IPS-20b (cell line): Measurements from ENCODE around the gene OGN.

ENCODE experiments used
- H3K27ac ChIP-seq: one replicate; pipeline ENCODE4 v1.5.1; 2013; ENCODE audit warnings: low read length
- H3K27me3 ChIP-seq: 2 replicates; pipeline ENCODE4 v1.6.1; 2013; ENCODE audit warnings: mild to moderate bottlenecking, low read length, inconsistent platforms; ENCODE audit not compliant: insufficient read depth
- H3K36me3 ChIP-seq: 2 replicates; pipeline ENCODE4 v1.6.1; 2013; ENCODE audit warnings: low read depth, mild to moderate bottlenecking, inconsistent platforms, low read length, moderate library complexity; ENCODE audit not compliant: insufficient read depth
- H3K4me1 ChIP-seq: 2 replicates; pipeline ENCODE4 v1.6.1; 2013; ENCODE audit warnings: mild to moderate bottlenecking, control low read depth, inconsistent platforms, low read length, moderate library complexity; ENCODE audit not compliant: insufficient read depth
- H3K4me3 ChIP-seq: 2 replicates; pipeline ENCODE4 v1.5.1; 2013; ENCODE audit warnings: mild to moderate bottlenecking, low read length, inconsistent platforms
- H3K9ac ChIP-seq: 2 replicates; pipeline ENCODE4 v1.6.1; 2013; ENCODE audit warnings: low read depth, mild to moderate bottlenecking, inconsistent platforms, low read length, moderate library complexity
- H3K9me3 ChIP-seq: 2 replicates; pipeline ENCODE4 v1.6.1; 2013; ENCODE audit warnings: mild to moderate bottlenecking, low read depth, low read length, inconsistent platforms; ENCODE audit not compliant: insufficient read depth

Gene OGN, protein sequence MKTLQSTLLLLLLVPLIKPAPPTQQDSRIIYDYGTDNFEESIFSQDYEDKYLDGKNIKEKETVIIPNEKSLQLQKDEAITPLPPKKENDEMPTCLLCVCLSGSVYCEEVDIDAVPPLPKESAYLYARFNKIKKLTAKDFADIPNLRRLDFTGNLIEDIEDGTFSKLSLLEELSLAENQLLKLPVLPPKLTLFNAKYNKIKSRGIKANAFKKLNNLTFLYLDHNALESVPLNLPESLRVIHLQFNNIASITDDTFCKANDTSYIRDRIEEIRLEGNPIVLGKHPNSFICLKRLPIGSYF

DNA sequence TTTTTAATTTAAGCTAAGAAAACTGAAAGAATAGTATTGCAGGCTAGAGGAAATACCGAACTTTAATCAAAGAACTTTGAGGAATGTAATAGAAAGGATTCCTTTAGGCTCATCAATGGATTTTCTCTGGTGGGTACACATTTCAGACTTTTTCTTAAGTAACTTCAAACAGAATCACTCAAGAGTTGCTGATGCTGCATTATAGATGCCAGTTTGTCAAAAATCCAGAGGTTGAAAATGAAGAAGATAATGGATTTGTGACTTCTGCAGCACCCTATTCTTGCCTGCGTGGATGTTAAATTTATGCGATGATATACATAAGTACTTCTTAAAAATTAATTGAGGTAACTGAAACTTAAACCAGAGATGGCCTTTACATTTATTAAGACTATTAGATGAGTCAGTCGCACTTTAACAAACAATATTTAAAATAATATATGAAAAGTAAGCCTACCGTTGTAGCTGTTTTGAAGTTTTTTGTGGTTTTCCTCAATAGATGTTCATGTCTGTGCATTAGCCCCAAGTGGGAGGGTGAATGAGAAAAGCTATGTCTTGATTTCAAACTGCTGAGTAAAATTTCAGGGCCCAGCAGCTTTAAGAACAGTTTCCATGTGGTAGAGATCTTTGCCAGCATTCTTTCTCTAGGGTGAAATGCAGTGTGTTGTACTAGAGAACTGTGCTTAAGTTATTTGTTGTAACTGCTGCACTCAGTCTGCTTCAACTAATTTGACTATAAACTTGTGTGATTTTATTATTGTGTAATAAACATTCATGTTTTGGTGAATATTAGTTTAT is at the start of gene OGN:
Gene OGN (minus strand): TSS at position 537 of the 795 bp plus-strand sequence. CDS start 1,171 bp downstream, outside the sequence.
- H3K9me3 ChIP-seq, result no peaks in the 10 kb centered on the region
- no peaks in the 10 kb centered on the region for H3K4me1 ChIP-seq
- H3K27me3 ChIP-seq, result no peaks in the 10 kb centered on the region
- H3K36me3 ChIP-seq, result no peaks in the 10 kb centered on the region
- no peak within 1 kb of the TSS for H3K4me3 ChIP-seq
- no peak within 1 kb of the TSS for H3K9ac ChIP-seq
- H3K27ac ChIP-seq, result no peak within 1 kb of the TSS

DNA sequence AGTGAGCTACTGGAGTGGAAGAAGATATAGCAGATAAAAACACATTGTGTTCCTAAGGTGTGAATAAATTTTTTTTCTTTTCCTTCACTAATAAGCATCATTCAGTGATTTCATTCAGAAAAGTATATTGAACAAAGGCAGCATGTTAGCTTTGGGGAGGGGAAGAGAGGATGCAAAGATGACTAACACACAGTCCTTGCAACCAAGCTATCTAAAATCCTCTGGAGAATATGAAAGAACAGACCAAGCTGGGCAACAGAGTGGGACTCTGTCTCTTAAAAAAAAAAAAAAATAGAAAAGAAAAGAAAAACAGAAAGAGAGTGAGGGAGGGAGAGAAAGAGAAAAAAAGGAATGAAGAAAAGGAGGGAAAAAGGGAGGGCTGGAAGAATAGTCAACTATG is 42.2 kb upstream of the OGN start:
- no peaks in the 10 kb centered on the region for H3K27me3 ChIP-seq
- H3K4me3 ChIP-seq, result no peak overlapping the region
- no peak overlapping the region for H3K9ac ChIP-seq
- H3K27ac ChIP-seq, result no peak overlapping the region
- no peaks in the 10 kb centered on the region for H3K9me3 ChIP-seq
- H3K36me3 ChIP-seq, result no peaks in the 10 kb centered on the region
- peaks cover 4% of the 10 kb centered on the region for H3K4me1 ChIP-seq

DNA sequence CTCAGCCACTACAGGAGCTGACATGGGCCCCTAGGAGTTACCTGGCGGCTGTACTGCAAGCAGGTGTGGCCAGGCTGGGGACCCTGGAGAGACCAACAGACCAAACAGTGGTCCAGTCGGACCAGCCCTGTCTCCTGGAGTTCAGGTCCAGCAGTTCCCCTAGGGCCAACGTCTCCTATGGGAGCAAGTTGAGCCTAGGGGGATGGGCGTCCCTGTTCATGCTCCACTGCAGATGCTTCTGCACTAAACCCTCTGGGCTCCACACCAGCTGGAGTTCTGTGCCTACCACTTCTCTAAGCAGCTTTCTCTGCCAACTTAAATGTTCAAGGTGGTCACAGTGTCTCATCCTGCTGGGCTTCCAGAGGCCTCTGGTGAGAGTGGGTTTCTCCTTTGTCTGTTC is 40.5 kb upstream of the OGN start:
- no peaks in the 10 kb centered on the region for H3K36me3 ChIP-seq
- no peaks in the 10 kb centered on the region for H3K27me3 ChIP-seq
- no peak overlapping the region for H3K27ac ChIP-seq
- no peak overlapping the region for H3K4me3 ChIP-seq
- peaks cover 4% of the 10 kb centered on the region for H3K4me1 ChIP-seq
- no peaks in the 10 kb centered on the region for H3K9me3 ChIP-seq
- no peak overlapping the region for H3K9ac ChIP-seq

DNA sequence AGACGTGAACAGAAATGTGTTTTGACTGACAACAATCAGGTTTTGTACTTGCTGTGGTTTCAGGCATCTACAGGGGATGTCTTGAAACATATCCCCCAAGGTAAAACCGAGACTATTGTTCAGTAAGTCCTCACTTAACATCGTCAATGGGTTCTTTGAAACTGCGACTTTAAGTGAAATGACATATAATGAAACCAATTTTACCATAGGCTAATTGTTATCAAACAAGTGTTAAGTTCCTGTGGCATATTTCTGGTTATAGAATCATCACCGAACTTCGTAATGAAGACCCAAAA is 36.3 kb upstream of the OGN start:
- Histone ChIP-seq H3K4me3 (no peak overlapping the region), H3K27me3 (no peaks in the 10 kb centered on the region), H3K36me3 (no peaks in the 10 kb centered on the region), H3K9ac (no peak overlapping the region), H3K9me3 (no peaks in the 10 kb centered on the region), H3K4me1 (no peaks in the 10 kb centered on the region), H3K27ac (no peak overlapping the region)

DNA sequence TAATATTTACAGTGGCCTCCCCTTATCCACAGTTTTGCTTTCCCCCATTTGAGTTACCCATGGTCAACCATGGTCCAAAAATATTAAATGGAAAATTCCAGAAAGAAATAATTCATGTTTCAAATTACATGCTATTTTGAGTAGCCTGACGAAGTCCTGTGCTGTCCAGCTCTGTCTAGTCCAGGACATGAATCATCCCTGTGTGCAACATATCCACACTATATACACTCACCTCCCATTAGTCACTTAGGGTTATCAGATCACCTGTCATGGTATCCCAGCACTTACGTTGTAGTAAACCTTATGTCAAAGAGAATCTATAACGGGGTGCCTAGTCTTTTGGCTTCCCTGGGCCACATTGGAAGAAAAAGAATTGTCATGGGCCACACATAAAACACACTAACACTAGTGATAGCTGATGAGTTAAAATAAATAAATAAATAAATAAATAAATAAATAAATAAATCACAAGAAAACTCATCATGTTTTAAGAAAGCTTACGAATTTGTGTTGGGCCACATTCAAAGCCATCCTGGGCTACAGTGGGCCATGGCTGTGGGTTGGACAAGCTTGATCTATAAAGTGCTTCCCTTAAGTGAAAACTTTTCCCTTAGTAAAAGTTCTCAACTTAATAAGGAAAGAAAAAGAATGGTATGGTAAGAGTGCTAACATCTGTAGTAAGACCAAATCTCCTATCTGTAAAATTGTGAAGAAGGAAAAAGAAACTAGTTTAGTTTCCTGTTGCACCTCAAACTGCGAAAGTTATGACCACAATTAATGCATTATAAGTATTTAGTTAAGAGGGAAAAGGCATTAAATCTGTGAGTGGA is 35.8 kb upstream of the OGN start:
- Histone ChIP-seq H3K4me3 (no peak overlapping the region), H3K27me3 (no peaks in the 10 kb centered on the region), H3K4me1 (no peaks in the 10 kb centered on the region), H3K9me3 (no peaks in the 10 kb centered on the region), H3K27ac (no peak overlapping the region), H3K9ac (no peak overlapping the region), H3K36me3 (no peaks in the 10 kb centered on the region)

DNA sequence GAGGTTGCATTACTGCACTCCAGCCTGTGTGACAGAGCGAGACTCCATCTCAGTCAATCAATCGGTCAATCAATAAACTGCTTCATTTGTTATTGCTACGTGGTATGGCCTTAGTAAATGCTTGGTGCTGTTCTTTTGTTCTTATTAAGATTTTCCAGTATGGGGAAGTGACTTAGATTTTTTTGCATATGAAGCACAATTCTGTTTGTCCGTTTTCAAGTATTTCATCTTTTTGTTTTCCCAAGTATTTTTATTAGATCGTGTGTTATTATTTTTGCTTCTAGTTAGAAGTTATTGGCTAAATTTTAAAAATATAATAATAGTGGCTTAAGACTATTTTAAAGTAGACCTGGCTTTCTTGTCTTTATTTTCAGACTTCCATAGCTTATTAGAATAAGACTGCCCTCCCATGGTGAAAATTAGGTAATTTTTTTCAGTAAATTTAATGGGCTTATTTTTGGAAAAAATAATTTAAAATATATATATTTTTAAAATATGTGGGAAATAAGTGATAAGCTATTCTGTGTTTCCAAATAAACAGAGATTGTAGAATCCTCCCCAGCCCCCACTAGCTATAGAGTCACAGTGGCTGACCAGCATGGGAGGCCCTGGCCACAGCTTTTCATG is 34.6 kb upstream of the OGN start:
- Histone ChIP-seq H3K4me1 (no peaks in the 10 kb centered on the region), H3K27me3 (no peaks in the 10 kb centered on the region), H3K27ac (no peak overlapping the region), H3K4me3 (no peak overlapping the region), H3K9me3 (no peaks in the 10 kb centered on the region), H3K36me3 (no peaks in the 10 kb centered on the region), H3K9ac (no peak overlapping the region)

DNA sequence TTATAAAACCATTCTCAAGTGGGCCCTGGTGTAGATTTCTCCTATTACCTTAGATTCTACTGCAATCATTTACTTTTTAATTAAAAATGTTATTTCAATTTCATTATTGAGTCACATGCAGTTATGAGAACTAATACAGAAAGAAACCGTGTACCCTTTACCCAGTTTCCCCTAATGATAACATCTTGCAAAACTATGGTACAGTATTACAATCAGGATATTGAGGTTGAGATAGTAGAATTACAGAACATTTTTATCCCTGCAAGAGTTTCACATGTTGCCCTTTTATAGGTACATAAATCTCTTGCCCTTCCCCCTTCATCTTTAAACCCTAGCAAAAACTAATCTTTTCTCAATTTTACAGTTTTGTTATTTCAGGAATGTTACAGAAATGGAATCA is 30.9 kb upstream of the OGN start:
- Histone ChIP-seq H3K27ac (no peak overlapping the region), H3K9me3 (no peaks in the 10 kb centered on the region)

DNA sequence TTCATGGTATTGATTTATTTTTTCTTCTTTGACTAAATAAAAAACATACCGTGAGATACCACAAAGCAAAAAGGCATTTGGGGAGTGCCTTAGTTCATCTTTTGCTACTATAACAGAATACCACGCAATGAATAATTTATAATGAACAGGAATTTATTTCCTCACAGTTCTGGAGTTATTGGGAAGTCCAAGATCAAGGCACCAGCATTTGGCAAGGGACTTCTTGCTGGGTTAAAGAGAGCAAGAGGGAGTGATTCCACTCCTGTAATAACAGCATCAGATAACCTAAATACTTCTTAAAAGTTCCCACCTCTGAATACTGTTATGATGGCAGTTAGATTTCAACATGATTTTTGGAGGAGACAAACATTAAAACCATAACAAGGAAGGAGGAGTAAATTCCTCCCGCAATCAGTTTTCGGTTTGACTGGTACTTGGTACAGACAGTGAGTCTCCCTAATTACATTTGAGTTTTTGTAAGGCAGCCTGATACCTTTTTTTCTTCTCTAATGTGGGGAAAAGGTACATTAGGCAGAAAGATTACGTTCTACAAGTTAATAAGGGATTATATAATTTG is 28.7 kb upstream of the OGN start:
- no peaks in the 10 kb centered on the region for H3K27me3 ChIP-seq
- H3K4me1 ChIP-seq, result no peaks in the 10 kb centered on the region
- H3K27ac ChIP-seq, result no peak overlapping the region
- no peaks in the 10 kb centered on the region for H3K36me3 ChIP-seq
- no peak overlapping the region for H3K4me3 ChIP-seq
- no peak overlapping the region for H3K9ac ChIP-seq
- H3K9me3 ChIP-seq, result no peaks in the 10 kb centered on the region

More for the DNA sequence above, 30.9 kb upstream of the OGN start:
- no peak overlapping the region for H3K4me3 ChIP-seq
- H3K4me1 ChIP-seq, result no peaks in the 10 kb centered on the region
- no peak overlapping the region for H3K9ac ChIP-seq
- no peaks in the 10 kb centered on the region for H3K36me3 ChIP-seq
- H3K27me3 ChIP-seq, result no peaks in the 10 kb centered on the region

DNA sequence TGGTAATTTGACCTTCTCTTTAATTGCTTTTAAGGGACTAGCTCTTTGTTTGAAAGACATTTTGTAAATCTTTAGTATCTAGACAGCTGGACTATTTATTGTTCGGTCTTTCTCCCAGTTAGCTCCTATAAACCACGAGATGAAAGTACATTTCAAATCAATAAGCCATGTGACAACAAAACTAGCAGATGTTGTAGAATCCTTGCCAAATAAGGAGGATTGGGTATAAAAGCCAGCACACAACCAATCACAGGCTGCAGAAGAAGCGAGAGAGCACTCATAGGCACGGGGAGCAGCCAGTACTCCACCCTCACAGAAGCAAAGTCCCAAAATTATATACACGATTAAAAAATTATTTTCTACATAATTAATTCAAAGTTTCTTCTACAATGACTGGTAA is 28.0 kb upstream of the OGN start:
- Histone ChIP-seq H3K27me3 (no peaks in the 10 kb centered on the region), H3K9ac (no peak overlapping the region), H3K4me3 (no peak overlapping the region), H3K36me3 (no peaks in the 10 kb centered on the region), H3K4me1 (no peaks in the 10 kb centered on the region), H3K9me3 (no peaks in the 10 kb centered on the region), H3K27ac (no peak overlapping the region)

DNA sequence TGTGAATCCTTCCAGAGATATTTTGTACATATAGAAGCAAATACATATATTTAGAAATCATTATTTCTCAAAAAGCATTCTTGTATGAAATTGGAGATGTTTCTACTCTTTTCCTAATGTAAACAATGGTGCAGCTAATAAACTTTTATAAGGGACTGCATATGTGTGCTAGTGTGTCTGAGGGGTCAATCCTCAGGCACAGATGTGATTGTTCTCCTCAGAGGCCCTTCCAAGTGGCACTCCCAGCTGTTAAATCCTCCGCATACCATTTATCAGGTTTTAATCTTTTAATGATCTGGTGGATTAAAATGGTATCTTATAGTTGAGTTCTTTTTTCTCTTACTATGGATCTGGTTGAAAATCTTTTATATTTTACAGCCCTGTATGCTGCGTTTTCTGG is 25.5 kb upstream of the OGN start:
- Histone ChIP-seq H3K9ac (no peak overlapping the region), H3K9me3 (no peaks in the 10 kb centered on the region), H3K4me1 (no peaks in the 10 kb centered on the region), H3K27ac (no peak overlapping the region), H3K27me3 (no peaks in the 10 kb centered on the region), H3K36me3 (no peaks in the 10 kb centered on the region), H3K4me3 (no peak overlapping the region)

DNA sequence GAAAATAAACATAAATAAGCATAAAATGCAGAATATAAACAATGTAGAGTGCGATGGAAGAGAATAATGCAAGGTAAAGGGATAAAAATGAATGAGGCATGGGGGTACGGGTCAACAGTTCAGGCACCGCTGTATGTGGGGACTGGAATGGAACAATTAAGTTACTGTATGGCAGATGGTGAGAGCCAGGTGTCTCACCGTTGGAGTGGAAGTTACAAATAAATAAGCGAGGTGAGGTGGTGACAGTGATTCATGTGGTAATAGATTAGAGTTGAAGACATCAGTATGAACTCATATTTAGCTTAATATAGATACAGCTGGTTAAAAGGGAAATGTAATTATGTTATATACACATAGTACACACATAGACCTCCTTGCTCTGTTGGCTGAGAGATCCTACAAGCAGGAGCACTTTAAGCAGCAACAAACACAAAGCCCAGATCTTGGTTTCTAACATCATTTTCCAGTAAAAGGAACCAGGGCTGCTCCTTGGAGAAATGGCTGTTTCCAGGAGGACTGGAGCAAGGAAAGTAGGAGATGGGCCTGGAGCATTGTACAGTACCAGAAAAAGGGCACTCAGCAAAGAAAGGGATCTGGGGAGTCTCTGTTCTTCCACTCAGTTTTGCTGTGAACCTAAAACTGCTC is 22.2 kb upstream of the OGN start:
- Histone ChIP-seq H3K4me3 (no peak overlapping the region), H3K9ac (no peak overlapping the region), H3K27ac (no peak overlapping the region), H3K4me1 (no peaks in the 10 kb centered on the region), H3K9me3 (no peaks in the 10 kb centered on the region), H3K36me3 (no peaks in the 10 kb centered on the region), H3K27me3 (no peaks in the 10 kb centered on the region)
